Measurements from ENCODE around the gene NAT10. TPM values are rescaled to one million over a fixed set of nuclear protein-coding genes. Genes with fewer than 3 reads are reported as not detected.

The NAT10 gene
- total RNA-seq, 2 donors from 2014 or later = 22.6 to 38.2 TPM

GRCh38 chr11:34162493-34162820 lies 57.0 kb downstream of the NAT10 start:
- DNase-seq = no peak
- ATAC-seq = no peak
- no peaks in the 10 kb centered on the region for H3K4me1 ChIP-seq
- WGBS, 2 donors = 86 to 94% methylated on average over 7 to 12 of the region's 17 CpGs
- no peaks in the 10 kb centered on the region for H3K36me3 ChIP-seq (replicated peaks in 1 of 2; ENCODE audit: insufficient read depth in 1 of 2, low read depth in 2 of 2)
- H3K27me3 ChIP-seq = no peaks in the 10 kb centered on the region
- TF ChIP-seq CTCF (IDR thresholded peaks at IDR 0.05) = no peak
- H3K4me3 ChIP-seq = no peak overlapping the region
- H3K27ac ChIP-seq = no peak overlapping the region
- intact Hi-C loops (cut with DNase I) = loop anchor here (10.0 kb wide), 1 partner anchor 168 kb away; no protein-coding TSS in a partner anchor
- H3K9me3 ChIP-seq = no peaks in the 10 kb centered on the region

- intact Hi-C loops (cut with DNase I) = loop anchor here (10.0 kb wide), 1 partner anchor 168 kb away; no protein-coding TSS in a partner anchor
- DNase-seq = no peak
- Histone ChIP-seq H3K36me3 (replicated peaks in 1 of 2; ENCODE audit: insufficient read depth in 1 of 2, low read depth in 2 of 2) (no peaks in the 10 kb centered on the region), H3K27me3 (no peaks in the 10 kb centered on the region), H3K27ac (no peak overlapping the region), H3K4me1 (no peaks in the 10 kb centered on the region), H3K9me3 (no peaks in the 10 kb centered on the region), H3K4me3 (no peak overlapping the region)
- ATAC-seq = no peak
- TF ChIP-seq CTCF (IDR thresholded peaks at IDR 0.05) (no peak), POLR2A (IDR thresholded peaks at IDR 0.05) (no peak)
- 89 to 100% methylated on average over 2 to 7 of the region's 7 CpGs for WGBS, 2 donors
Measured at GRCh38 chr11:34162856-34163255, 57.4 kb downstream of the NAT10 start.

DNA sequence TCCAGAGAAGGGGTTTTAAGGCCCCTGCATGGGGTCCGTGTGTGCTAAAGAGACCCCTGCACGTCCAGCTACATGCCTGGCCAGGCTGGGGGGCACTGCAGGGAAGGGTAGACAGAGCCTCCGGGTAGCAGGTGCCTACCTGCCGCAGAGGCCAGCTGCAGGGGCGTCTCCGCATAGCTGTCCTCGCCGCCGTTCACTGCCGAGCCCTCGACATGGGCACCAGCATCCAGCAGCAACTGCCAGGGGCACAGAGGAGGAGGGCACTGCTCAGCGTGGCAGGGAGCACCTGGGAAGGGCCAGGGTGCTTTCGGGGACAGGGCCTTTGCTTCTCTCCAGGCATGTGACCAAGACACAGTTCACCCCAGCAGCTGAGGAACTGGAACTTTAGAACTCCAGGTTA lies 59.7 kb downstream of the NAT10 start:
- Histone ChIP-seq H3K4me3 (no peak overlapping the region), H3K4me1 (no peaks in the 10 kb centered on the region), H3K27me3 (no peaks in the 10 kb centered on the region), H3K27ac (no peak overlapping the region), H3K9me3 (no peaks in the 10 kb centered on the region), H3K36me3 (replicated peaks in 1 of 2; ENCODE audit: insufficient read depth in 1 of 2, low read depth in 2 of 2) (no peaks in the 10 kb centered on the region)
- intact Hi-C loops (cut with DNase I) = loop anchor here (10.0 kb wide), 1 partner anchor 170 kb away; no protein-coding TSS in a partner anchor
- TF ChIP-seq POLR2A (IDR thresholded peaks at IDR 0.05) (no peak), CTCF (IDR thresholded peaks at IDR 0.05) (no peak)
- ATAC-seq = no peak
- DNase-seq = no peak
- WGBS, 2 donors = 60 to 89% methylated on average over 1 to 13 of the region's 13 CpGs

DNA sequence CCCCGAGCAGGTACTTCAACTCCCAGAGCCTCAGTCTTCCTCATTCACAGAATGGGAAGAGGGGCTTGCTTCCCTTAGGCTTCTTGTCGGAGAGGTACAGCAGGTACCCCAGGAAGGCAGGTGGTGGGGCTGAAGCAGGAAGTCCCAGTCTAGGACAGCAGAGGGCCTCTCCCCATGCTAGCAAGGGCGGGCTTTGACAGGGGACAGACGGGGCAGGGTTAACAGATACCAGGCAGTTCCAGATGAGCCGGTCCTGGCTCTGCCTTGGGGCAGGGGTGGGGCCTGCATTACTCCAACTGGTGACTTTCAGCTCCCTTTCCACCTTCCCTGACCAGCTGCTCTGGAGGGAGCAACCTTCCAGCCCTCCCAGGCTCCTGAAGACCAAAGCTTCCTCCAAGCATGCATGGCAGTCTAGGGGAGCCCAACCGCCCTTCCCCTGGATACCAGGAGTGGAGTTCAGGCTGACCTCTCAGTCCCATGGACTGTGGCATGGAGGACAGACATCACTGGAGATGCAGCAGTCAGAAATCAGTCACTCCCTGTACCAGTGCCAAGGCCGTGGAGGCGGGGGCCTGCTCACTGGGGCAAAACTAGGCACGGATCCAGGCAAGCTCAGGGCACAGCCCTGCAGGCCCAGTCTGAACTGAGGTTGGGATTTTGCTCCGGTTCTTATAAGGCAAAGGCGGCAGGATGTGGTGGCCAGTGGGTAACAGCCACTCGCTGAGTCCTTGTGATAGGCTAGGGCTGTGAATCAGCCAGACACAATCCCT lies 60.5 kb downstream of the NAT10 start:
- intact Hi-C loops (cut with DNase I) = loop anchor here (10.0 kb wide), 1 partner anchor 171 kb away; no protein-coding TSS in a partner anchor
- Histone ChIP-seq H3K27me3 (no peaks in the 10 kb centered on the region), H3K36me3 (replicated peaks in 1 of 2; ENCODE audit: insufficient read depth in 1 of 2, low read depth in 2 of 2) (no peaks in the 10 kb centered on the region), H3K4me3 (no peak overlapping the region), H3K27ac (no peak overlapping the region), H3K9me3 (no peaks in the 10 kb centered on the region), H3K4me1 (no peaks in the 10 kb centered on the region)
- TF ChIP-seq CTCF (IDR thresholded peaks at IDR 0.05) = no peak
- no peak for TF ChIP-seq POLR2A (IDR thresholded peaks at IDR 0.05)
- ATAC-seq (no peak), DNase-seq (no peak)
- 80 to 82% methylated on average over 3 to 12 of the region's 12 CpGs for WGBS, 2 donors
